ENCODE data around the gene MCC.

DNA sequence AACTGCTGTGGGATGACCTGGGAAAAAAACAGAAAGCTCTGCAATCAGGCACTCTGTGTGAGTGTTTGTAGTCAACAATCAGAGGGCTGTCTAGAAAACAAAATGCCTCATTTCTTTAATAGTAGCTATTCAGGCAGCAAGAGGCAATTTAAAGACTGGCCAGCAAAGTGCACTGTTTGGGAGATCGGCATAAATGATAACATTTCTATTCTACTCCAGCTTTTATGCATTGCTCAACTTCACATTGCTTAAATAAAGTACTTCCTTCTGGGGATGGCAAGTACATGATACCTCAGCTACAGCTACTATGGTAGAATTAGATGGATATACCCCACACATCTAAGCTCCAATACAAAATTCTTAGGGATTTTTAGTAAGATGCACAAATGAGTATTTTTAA, 318.5 kb downstream of the MCC start:
- TF ChIP-seq EZH2 (IDR thresholded peaks at IDR 0.05; ENCODE audit: low read length) = no peak
- TF ChIP-seq CTCF (optimal IDR thresholded peaks at IDR 0.05 in 1 of 3, IDR thresholded peaks at IDR 0.05 in 1 of 3, conservative IDR thresholded peaks at IDR 0.05 in 1 of 3; ENCODE audit: extremely low read depth in 1 of 3, insufficient read depth in 2 of 3, low read length in 3 of 3) = no peak
